HepG2 (cell line): ENCODE data around the gene SMARCAD1. TPM values are rescaled to one million over a fixed set of nuclear protein-coding genes. Genes with fewer than 3 reads are reported as not detected.

ENCODE experiments used
- ATAC-seq: fragments of 200-7000 bp; cut with Tn5 transposase; 3 replicates; pipeline ENCODE4 v1.9.1; 2020; ENCODE audit warnings: mild to moderate bottlenecking, moderate library complexity
- BruUV-seq: library from RNA; stranded (reverse); fragments of 400-500 nt; replicated peaks from 2 replicates; lab custom pipeline; 2021; lab: Mats Ljungman, UMichigan
- CTCF ChIA-PET: fragments of 300-600 bp; formaldehyde crosslinking; extraction: SDS; loops from one replicate; lab custom pipeline; 2021; ENCODE audit warnings: low total read pairs, inconsistent platforms, low intra/inter-chr PET ratio; lab: Yijun Ruan, JAX
- POLR2A ChIA-PET: fragments of 350-600 bp; sonication (Branson Sonifier 250); formaldehyde crosslinking; loops from one replicate; lab custom pipeline; 2020; ENCODE audit warnings: antibody characterized with exemption, inconsistent platforms; lab: Yijun Ruan, JAX
- DNase-seq: peaks from one replicate; pipeline ENCODE4 v3.0.0-alpha.2; 2015; ENCODE audit warnings: low spot score
- FAIRE-seq: peaks from 3 replicates; lab custom pipeline; 2011; peaks lifted over from hg19 to GRCh38; lab: Jason Lieb, UNC
- H2AFZ ChIP-seq: one replicate; pipeline ENCODE4 v1.6.1; 2011; ENCODE audit warnings: low read length, inconsistent platforms
- H3K27ac ChIP-seq: fragments of 300-600 bp; 3 replicates; pipeline ENCODE4 v1.8.0; 2011; ENCODE audit warnings: mixed run types, mild to moderate bottlenecking, mixed read lengths, low read length, inconsistent platforms; ENCODE audit not compliant: insufficient read depth; ENCODE audit errors: extremely low read length
- H3K27me3 ChIP-seq, 2 experiments: fragments of 200-600 bp in 1 of 2; 2 replicates in 1 of 2; 3 replicates in 1 of 2; pipeline versions ENCODE4 v1.6.0 to v1.8.0; 2011; ENCODE audit warnings: low read length in 2 of 2, mild to moderate bottlenecking in 2 of 2, moderate library complexity in 2 of 2, inconsistent platforms in 1 of 2; ENCODE audit not compliant: insufficient read depth in 2 of 2, control insufficient read depth in 1 of 2
- H3K36me3 ChIP-seq, 2 experiments: fragments of 200-600 bp in 1 of 2; replicated peaks in 1 of 2; 2 replicates in 1 of 2; 3 replicates in 1 of 2; pipeline versions ENCODE4 v1.5.1 to v1.8.0; 2011; ENCODE audit warnings: low read length in 2 of 2, inconsistent platforms in 1 of 2; ENCODE audit not compliant: insufficient read depth in 2 of 2, control insufficient read depth in 1 of 2
- H3K4me1 ChIP-seq: 2 replicates; pipeline ENCODE4 v1.5.1; 2012; ENCODE audit warnings: low read length, inconsistent platforms; ENCODE audit not compliant: insufficient read depth
- H3K4me2 ChIP-seq: 2 replicates; pipeline ENCODE4 v1.6.0; 2011; ENCODE audit warnings: low read depth, low read length, inconsistent platforms
- H3K4me3 ChIP-seq, 3 experiments: fragments of 200-600 bp in 1 of 3; sonication (generic), shearing (Covaris generic) in 1 of 3; replicated peaks in 1 of 3; 2 replicates each; pipeline ENCODE4 v1.5.1; 2011 to 2016; ENCODE audit warnings: low read length in 3 of 3, inconsistent platforms in 2 of 3, low read depth in 2 of 3, mild to moderate bottlenecking in 2 of 3, control low read depth in 1 of 3, mixed read lengths in 1 of 3; ENCODE audit not compliant: insufficient read depth in 1 of 3
- H3K79me2 ChIP-seq: one replicate; pipeline ENCODE4 v1.6.1; 2011; ENCODE audit warnings: low read length, inconsistent platforms; ENCODE audit not compliant: insufficient read depth
- H3K9ac ChIP-seq: 2 replicates; pipeline ENCODE4 v1.6.0; 2011; ENCODE audit warnings: mild to moderate bottlenecking, low read depth, low read length, inconsistent platforms; ENCODE audit not compliant: insufficient read depth
- H3K9me3 ChIP-seq: 2 replicates; pipeline ENCODE4 v1.5.1; 2012; ENCODE audit warnings: mild to moderate bottlenecking, low read length
- H4K20me1 ChIP-seq: 2 replicates; pipeline ENCODE4 v1.6.0; 2011; ENCODE audit warnings: inconsistent platforms, mild to moderate bottlenecking, low read length, moderate library complexity; ENCODE audit not compliant: insufficient read depth
- CEBPB ChIP-seq: IDR thresholded peaks from 2 replicates; pipeline ENCODE4 v1.6.1; 2011; ENCODE audit warnings: low read depth, low read length, improper control_type of control experiment, borderline replicate concordance
- FOXC1 ChIP-seq: sonication (generic); formaldehyde crosslinking; IDR thresholded peaks from 2 replicates; pipeline ENCODE4 v1.8.0; 2022; ENCODE audit warnings: mild to moderate bottlenecking, missing genetic modification reagents, borderline replicate concordance
- MYNN ChIP-seq: sonication (generic); formaldehyde crosslinking; IDR thresholded peaks from 2 replicates; pipeline ENCODE4 v1.4.0; 2020; ENCODE audit warnings: mild to moderate bottlenecking, low read depth, missing genetic modification reagents
- RORA ChIP-seq: sonication (generic); formaldehyde crosslinking; IDR thresholded peaks from 2 replicates; pipeline ENCODE4 v1.5.0; 2020; ENCODE audit warnings: mild to moderate bottlenecking, missing genetic modification reagents, moderate library complexity
- TAF15 ChIP-seq: fragments of 200-400 bp; formaldehyde crosslinking; IDR thresholded peaks from one replicate; pipeline ENCODE4 v1.6.1; 2018; ENCODE audit warnings: mild to moderate bottlenecking, low read depth, low read length; ENCODE audit not compliant: poor library complexity, severe bottlenecking
- XRCC5 ChIP-seq: fragments of 200-400 bp; formaldehyde crosslinking; optimal IDR thresholded peaks from 2 replicates; pipeline ENCODE3; 2017; ENCODE audit warnings: mild to moderate bottlenecking, low read length
- ZKSCAN1 ChIP-seq: fragments of 150-350 bp; IDR thresholded peaks from 2 replicates; pipeline ENCODE4 v1.6.1; 2014; ENCODE audit warnings: low read length
- ZNF234 ChIP-seq: sonication (generic); formaldehyde crosslinking; conservative IDR thresholded peaks from 2 replicates; pipeline ENCODE4 v1.5.1; 2020; ENCODE audit warnings: mild to moderate bottlenecking, missing genetic modification reagents
- ZNF256 ChIP-seq: sonication (generic); formaldehyde crosslinking; conservative IDR thresholded peaks from 2 replicates; pipeline ENCODE4 v1.4.0; 2020; ENCODE audit warnings: missing genetic modification reagents
- ZNF382 ChIP-seq: sonication (generic); formaldehyde crosslinking; IDR thresholded peaks from 2 replicates; pipeline ENCODE4 v1.5.0; 2020; ENCODE audit warnings: missing genetic modification reagents, mild to moderate bottlenecking, borderline replicate concordance
- ZNF768 ChIP-seq: sonication (generic); formaldehyde crosslinking; IDR thresholded peaks from 2 replicates; pipeline ENCODE4 v1.4.0; 2020; ENCODE audit warnings: missing genetic modification reagents
- ZSCAN31 ChIP-seq: sonication (generic); formaldehyde crosslinking; IDR thresholded peaks from 2 replicates; pipeline ENCODE4 v1.5.0; 2020; ENCODE audit warnings: low read depth, mild to moderate bottlenecking, missing genetic modification reagents
- WGBS: methylation state at CpG from one replicate; pipeline ENCODE4 v1.1.6; 2017; ENCODE audit warnings: low lambda C conversion rate; 5-methylcytosine and 5-hydroxymethylcytosine counted together
- in situ Hi-C: cut with HindIII; loops from 2 replicates; pipeline ENCODE4 v1.10.0; 2017; ENCODE audit warnings: low pct_unique_long_range_greater_than_20kb; ENCODE audit not compliant: extremely low pct_ligation_motif_present
- intact Hi-C: fragments of 100-400 bp; cut with micrococcal nuclease; formaldehyde crosslinking; loops from one replicate; pipeline ENCODE4 v1.10.0; 2022; ENCODE audit not compliant: unreplicated experiment
- polyA plus RNA-seq, 8 experiments: library from polyadenylated mRNA; depleted of rRNA in 3 of 8; stranded (reverse) in 7 of 8; unstranded in 1 of 8; fragments of >200 nt; fragmentation: Illumina TruSeq in 4 of 8; extraction: Trizol in 4 of 8; gene quantifications; 2 replicates each; pipeline versions ENCODE4 v1.2.1 to v1.2.3, GENCODE V29; 2011 to 2016; ENCODE audit warnings: low read depth in 4 of 8, missing spikeins in 1 of 8, mixed read lengths in 1 of 8; ENCODE audit not compliant: insufficient read depth in 1 of 8
- total RNA-seq, 5 experiments: library from RNA; depleted of rRNA; stranded (reverse); fragments of >200 nt; fragmentation: Illumina TruSeq; extraction: Trizol; gene quantifications; 2 replicates each; pipeline ENCODE4 v1.2.3, GENCODE V29; 2016; ENCODE audit warnings: low read depth in 1 of 5
- TF ChIP-seq, protein P1 (sequence below): sonication (generic); formaldehyde crosslinking; conservative IDR thresholded peaks from 2 replicates; pipeline ENCODE4 v1.4.0; 2020; ENCODE audit warnings: missing genetic modification reagents
- TF ChIP-seq, protein P2 (sequence below): IDR thresholded peaks from 2 replicates; pipeline ENCODE4 v1.6.1; 2012; ENCODE audit warnings: low read length, improper control_type of control experiment
- TF ChIP-seq, protein P3 (sequence below): sonication (generic); formaldehyde crosslinking; IDR thresholded peaks from 2 replicates; pipeline ENCODE4 v1.4.0; 2020; ENCODE audit warnings: low read depth, missing genetic modification reagents

The SMARCAD1 gene
- total and polyA plus RNA-seq, 2 of the 13 experiments (the other 11 are each of a cell fraction or from before 2014, with no cell fraction given) = 18.2 to 35.9 TPM

DNA sequence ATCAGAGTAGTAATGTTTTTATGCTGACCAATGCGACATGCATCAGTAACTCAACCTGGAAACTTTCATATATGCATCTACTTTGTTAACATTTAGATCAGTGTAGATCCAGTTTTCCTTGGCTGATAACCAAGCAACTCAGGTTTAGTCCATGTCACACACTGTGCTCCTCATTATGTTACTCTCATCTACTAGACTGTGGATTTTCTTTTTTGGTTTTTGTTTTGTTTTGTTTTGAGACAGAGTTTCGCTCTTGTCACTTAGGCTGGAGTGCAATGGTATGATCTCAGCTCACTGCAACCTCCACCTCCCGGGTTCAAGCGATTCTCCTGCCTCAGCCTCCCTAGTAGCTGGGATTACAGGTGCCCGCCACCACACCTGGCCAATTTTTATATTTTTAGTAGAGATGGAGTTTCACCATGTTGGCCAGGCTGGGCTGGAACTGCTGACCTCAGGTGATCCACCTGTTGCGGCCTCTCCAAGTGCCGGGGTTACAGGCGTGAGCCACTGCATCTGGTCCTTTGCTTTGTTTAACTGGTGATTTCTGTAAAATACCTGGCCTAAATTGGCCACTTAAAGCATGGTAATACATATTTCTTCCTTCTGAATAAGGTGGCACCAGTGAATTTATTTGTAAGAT is 48.6 kb downstream of the SMARCAD1 start:
- Histone ChIP-seq H4K20me1 (no peaks in the 10 kb centered on the region), H3K79me2 (no peaks in the 10 kb centered on the region), H3K27ac (no peak overlapping the region), H2AFZ (no peak overlapping the region), H3K4me2 (no peak overlapping the region), H3K4me1 (no peaks in the 10 kb centered on the region), H3K9ac (no peak overlapping the region), H3K36me3 (peaks cover 3 to 17% of the 10 kb centered on the region in 2 experiments), H3K9me3 (no peaks in the 10 kb centered on the region), H3K4me3 (no peak overlapping the region), H3K27me3 (no peaks in the 10 kb centered on the region)
- BruUV-seq = no TSS peak
- POLR2A ChIA-PET = no interaction called here
- CTCF ChIA-PET = interaction anchor here (1.3 kb wide), 1 partner anchor 465 kb away, joined by 10 read pairs; no protein-coding TSS in a partner anchor
- in situ Hi-C loops = loop anchor here (25.0 kb wide), 1 partner anchor 469 kb away; no protein-coding TSS in a partner anchor
- no peak for ATAC-seq
- FAIRE-seq = no peak
- DNase-seq = no peak
- WGBS = 91% methylated on average over 8 of the region's 8 CpGs
- intact Hi-C loops = loop anchor here (2.0 to 5.0 kb wide), 2 partner anchors 359 to 465 kb away; no protein-coding TSS in a partner anchor
- no peak for TF ChIP-seq ZKSCAN1
- TF ChIP-seq, protein P1, sequence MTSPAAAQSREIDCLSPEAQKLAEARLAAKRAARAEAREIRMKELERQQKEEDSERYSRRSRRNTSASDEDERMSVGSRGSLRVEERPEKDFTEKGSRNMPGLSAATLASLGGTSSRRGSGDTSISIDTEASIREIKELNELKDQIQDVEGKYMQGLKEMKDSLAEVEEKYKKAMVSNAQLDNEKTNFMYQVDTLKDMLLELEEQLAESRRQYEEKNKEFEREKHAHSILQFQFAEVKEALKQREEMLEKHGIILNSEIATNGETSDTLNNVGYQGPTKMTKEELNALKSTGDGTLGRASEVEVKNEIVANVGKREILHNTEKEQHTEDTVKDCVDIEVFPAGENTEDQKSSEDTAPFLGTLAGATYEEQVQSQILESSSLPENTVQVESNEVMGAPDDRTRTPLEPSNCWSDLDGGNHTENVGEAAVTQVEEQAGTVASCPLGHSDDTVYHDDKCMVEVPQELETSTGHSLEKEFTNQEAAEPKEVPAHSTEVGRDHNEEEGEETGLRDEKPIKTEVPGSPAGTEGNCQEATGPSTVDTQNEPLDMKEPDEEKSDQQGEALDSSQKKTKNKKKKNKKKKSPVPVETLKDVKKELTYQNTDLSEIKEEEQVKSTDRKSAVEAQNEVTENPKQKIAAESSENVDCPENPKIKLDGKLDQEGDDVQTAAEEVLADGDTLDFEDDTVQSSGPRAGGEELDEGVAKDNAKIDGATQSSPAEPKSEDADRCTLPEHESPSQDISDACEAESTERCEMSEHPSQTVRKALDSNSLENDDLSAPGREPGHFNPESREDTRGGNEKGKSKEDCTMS (CRISPR knock-in tag) = no peak
- no peak for TF ChIP-seq ZNF234 (CRISPR knock-in tag)
- TF ChIP-seq ZNF256 (CRISPR knock-in tag) = no peak
- no peak for TF ChIP-seq ZNF768 (CRISPR knock-in tag)
- no peak for TF ChIP-seq FOXC1 (CRISPR knock-in tag)
- TF ChIP-seq, protein P2, sequence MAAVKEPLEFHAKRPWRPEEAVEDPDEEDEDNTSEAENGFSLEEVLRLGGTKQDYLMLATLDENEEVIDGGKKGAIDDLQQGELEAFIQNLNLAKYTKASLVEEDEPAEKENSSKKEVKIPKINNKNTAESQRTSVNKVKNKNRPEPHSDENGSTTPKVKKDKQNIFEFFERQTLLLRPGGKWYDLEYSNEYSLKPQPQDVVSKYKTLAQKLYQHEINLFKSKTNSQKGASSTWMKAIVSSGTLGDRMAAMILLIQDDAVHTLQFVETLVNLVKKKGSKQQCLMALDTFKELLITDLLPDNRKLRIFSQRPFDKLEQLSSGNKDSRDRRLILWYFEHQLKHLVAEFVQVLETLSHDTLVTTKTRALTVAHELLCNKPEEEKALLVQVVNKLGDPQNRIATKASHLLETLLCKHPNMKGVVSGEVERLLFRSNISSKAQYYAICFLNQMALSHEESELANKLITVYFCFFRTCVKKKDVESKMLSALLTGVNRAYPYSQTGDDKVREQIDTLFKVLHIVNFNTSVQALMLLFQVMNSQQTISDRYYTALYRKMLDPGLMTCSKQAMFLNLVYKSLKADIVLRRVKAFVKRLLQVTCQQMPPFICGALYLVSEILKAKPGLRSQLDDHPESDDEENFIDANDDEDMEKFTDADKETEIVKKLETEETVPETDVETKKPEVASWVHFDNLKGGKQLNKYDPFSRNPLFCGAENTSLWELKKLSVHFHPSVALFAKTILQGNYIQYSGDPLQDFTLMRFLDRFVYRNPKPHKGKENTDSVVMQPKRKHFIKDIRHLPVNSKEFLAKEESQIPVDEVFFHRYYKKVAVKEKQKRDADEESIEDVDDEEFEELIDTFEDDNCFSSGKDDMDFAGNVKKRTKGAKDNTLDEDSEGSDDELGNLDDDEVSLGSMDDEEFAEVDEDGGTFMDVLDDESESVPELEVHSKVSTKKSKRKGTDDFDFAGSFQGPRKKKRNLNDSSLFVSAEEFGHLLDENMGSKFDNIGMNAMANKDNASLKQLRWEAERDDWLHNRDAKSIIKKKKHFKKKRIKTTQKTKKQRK = no peak
- TF ChIP-seq RORA = no peak
- TF ChIP-seq ZNF382 (CRISPR knock-in tag) = no peak
- no peak for TF ChIP-seq MYNN
- no peak for TF ChIP-seq CEBPB
- TF ChIP-seq, protein P3, sequence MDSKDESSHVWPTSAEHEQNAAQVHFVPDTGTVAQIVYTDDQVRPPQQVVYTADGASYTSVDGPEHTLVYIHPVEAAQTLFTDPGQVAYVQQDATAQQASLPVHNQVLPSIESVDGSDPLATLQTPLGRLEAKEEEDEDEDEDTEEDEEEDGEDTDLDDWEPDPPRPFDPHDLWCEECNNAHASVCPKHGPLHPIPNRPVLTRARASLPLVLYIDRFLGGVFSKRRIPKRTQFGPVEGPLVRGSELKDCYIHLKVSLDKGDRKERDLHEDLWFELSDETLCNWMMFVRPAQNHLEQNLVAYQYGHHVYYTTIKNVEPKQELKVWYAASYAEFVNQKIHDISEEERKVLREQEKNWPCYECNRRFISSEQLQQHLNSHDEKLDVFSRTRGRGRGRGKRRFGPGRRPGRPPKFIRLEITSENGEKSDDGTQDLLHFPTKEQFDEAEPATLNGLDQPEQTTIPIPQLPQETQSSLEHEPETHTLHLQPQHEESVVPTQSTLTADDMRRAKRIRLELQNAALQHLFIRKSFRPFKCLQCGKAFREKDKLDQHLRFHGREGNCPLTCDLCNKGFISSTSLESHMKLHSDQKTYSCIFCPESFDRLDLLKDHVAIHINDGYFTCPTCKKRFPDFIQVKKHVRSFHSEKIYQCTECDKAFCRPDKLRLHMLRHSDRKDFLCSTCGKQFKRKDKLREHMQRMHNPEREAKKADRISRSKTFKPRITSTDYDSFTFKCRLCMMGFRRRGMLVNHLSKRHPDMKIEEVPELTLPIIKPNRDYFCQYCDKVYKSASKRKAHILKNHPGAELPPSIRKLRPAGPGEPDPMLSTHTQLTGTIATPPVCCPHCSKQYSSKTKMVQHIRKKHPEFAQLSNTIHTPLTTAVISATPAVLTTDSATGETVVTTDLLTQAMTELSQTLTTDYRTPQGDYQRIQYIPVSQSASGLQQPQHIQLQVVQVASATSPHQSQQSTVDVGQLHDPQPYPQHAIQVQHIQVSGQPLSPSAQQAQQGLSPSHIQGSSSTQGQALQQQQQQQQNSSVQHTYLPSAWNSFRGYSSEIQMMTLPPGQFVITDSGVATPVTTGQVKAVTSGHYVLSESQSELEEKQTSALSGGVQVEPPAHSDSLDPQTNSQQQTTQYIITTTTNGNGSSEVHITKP (CRISPR knock-in tag) = no peak
- TF ChIP-seq XRCC5 = no peak
- TF ChIP-seq ZSCAN31 (CRISPR knock-in tag) = no peak
- no peak for TF ChIP-seq TAF15
